HG02840 (cell line): ENCODE results near the gene CTNNBL1.
A peak's percentile ranks its signal among the peaks of the same experiment; 100 is the strongest.

Source experiments
- ATAC-seq: cut with Tn5 transposase; IDR thresholded peaks from one replicate; pipeline ENCODE4 v1.9.1; 2021; ENCODE audit warnings: mild to moderate bottlenecking, moderate library complexity, moderate number of reproducible peaks; ENCODE audit not compliant: unreplicated experiment, low FRiP score

CTNNBL1 gene

GRCh38 chr20:37735541-37735940, 41.7 kb downstream of the CTNNBL1 start:
- no peak for ATAC-seq

DNA sequence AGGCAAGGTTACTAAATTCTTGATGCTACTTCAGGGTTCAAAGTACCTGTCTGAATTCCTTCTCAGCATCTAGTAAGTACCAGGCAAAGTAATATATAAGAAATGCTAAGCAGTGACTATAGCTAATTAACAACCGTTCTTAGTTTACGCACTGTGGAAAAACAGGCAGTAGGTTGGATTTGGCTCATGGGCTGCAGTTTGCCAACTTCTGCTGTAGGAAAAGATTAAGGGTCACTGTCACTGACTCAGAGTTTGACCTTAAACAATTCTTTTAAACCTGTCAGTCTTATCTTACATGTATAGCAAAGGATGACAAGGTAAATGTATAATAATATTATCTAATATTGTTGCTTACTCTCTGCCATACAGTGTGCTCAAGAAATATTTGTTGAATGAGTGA, 42.3 kb downstream of the CTNNBL1 start:
- ATAC-seq, result no peak

DNA sequence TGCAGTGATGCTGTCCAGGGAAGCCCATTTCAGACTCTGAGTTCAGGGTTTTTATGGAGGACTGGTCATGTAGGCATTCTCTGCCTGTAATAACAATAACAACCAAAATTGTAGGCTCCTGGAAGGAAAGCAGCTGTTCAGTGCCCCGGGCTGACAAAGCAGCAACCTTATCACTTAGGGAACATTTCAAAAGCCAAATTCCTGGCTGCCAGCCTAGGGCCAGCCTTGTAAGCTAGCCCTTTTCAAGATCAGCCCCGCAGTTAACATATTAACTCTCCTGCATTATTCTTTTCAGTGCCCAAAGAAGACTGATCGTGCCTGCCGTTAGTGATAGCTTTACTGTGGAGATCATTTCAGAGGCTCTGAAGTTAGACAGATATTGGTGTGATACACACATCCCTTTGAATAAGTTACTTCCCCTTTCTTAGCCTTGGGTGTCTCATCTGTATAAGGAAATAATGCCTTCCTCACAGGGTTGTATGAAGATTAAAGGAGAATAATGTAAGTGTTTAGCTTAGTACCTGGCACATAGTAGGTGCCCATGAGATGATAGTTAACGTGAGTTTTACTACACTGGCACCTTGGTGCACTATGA, 44.1 kb downstream of the CTNNBL1 start:
- no peak for ATAC-seq

DNA sequence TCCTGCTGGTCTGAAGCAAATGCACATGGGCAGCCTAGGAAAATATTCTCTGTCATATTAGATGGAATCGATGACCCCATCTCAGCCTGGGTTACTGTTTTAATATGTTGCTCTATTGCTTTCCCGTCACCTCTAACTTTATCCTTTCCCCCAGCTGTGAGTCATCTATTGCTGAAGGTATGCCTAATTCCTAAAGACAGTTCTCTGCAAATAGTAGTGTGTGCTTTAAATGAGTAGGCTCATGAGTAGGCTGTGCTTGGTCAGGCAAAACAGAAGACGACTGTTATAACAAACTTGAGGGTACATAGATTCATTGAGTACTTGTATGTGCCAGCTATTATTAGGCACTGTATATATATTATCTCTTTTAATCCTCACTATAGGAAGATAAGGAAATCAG, 47.2 kb downstream of the CTNNBL1 start:
- no peak for ATAC-seq

DNA sequence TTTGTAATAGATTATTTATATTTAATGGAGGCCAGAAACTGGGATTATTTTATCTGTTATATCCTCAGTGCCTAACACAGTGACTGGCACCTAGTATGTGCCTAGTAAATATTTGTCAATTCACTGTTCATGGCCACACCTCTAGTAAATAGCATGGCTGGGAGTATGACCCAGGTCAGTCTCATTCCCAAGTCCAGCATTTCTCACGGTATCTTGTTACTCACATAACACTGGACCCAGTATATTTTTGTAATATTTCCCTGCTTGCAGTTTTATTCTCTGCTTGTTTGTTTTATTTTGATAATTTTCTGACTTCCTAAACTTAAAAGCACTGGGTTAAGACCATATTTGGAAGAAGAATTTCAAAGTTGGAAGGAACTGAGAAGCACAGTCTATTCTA, 47.7 kb downstream of the CTNNBL1 start:
- no peak for ATAC-seq

GRCh38 chr20:37742131-37742530, 48.3 kb downstream of the CTNNBL1 start:
- ATAC-seq, result no peak

DNA sequence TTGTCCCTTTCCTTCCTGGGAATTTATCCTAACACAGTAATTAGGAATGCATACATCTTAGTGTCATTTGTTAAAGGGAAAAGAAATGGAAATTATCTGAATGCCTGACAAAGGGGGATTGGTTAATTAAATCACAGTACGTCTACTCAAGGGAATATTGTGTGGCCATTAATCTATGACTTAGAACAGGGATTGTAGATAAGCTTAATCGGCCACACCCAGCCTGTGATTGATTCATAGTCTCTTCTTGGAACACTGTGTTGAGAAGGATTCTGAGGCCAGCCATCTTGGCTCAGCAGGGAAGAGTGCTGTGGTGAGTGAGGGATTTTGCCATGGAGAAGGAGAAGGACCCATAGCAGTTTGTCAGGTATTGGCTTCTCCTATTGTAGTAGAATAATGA, 50.5 kb downstream of the CTNNBL1 start:
- no peak for ATAC-seq

DNA sequence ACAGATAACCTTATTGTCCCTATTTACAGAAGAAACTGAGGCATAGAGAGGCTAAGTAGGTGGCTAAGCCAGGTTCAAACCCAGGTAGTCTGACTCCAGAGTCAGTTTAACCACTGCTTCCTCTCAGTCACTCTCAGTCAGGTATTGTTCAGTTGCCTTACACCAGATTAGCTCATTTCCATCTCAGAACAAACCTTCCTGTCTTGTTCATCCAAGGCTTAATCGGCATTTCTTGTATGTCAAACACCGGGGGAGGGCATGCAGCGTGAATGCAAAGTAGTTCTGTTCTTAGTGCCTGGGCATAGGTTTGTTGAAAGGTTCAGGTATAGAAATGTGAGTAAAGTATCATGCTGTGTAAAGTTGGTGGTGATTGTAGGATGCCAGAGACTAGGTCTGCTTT, 51.7 kb downstream of the CTNNBL1 start:
- ATAC-seq, result peak; percentile 58

DNA sequence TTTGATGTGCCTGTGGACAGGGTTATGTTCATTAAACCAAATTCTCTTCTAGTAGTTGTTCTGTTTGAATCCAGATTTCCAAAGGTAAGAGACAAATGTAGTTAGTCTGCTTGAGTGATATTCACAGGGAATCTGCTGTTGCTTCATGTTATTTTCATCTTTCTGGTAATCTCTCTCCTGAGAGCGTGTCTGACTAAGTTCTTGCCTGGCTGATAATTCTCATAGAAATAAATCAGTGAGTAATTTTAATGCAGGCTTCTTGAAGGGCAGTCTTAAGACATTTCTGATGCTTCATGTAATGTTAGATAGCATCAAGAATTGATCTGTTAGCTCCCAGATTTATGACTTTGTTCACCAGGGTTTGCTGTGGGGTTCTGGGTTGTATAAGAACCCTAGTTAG, 54.2 kb downstream of the CTNNBL1 start:
- no peak for ATAC-seq

DNA sequence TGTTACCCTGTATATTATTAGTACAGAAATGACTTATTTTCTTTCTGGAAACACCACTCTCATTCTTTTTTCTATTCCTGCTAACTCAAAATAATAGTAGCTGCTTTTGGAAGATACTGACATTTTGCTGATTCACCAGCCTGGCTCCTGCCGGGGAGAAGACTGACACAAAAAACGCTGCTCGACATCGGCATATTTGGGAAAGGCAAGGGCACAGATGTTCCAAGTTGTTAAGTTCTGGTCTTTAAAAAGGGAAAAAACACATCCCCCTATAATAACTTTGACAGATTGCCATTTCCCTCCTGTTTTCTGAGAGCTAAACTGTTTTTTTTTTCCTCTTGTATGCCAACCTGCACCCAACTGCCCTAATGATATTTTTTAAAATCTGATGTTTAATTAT, 55.4 kb downstream of the CTNNBL1 start:
- no peak for ATAC-seq

DNA sequence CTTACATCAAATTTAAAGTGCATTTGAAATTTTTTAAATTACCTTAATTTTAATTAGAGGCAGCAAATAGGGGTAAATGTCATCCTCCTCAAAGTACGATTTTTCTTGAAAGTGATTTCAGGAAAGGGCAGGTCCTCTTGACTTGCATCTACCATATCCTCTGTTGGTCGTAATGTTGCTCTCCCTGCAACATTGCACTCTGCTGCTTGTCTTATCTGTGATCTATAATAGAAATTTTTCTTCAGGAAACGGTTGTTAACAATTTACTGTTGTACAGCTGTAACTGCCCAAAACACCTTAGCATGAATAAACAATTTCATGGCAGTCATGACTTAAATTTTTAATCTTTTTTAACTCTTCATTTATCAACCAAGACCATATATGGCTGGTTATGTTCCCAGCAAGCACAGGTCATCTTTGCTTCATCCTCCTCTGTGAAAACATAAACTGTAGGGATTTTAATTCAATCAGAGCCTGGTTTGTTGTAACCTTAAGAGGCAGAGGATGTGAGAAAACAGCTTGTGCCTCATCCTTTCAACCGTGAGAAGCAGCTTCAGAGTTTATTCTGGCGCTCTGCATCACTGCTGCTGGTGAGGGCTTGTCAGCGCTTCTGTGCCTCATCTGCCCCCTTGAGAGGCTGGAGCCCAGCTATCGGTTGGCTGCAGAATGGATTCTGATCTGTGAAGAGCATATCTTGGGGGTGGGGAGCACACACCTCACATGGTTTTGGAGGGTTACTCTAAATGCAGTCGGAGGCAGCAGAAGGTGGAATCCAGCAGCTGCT, 56.0 kb downstream of the CTNNBL1 start:
- ATAC-seq, result no peak

GRCh38 chr20:37755665-37756064, 61.8 kb downstream of the CTNNBL1 start:
- ATAC-seq, result no peak

DNA sequence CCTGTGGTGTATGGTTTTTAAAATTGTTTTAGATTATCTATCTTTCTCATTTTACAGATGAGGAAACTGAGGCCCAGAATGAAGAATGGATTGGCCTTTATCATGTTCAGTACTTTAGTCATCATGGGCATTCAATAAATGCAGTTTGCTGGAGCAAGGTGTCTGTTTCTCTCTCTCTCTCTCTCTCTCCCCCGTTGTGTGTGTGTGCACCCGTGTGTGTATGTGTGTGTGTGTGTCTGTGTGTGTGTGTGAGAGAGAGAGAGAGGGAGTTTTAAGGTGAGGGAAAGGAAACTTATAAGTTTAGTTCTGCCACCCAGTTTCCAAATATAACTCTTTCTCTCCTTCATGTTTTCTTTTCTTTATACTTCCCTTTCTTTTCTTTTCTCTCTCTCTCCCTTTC, 62.4 kb downstream of the CTNNBL1 start:
- ATAC-seq, result no peak

- no peak for ATAC-seq
Measured at GRCh38 chr20:37757550-37757949, 63.7 kb downstream of the CTNNBL1 start.

GRCh38 chr20:37758332-37758731, 64.5 kb downstream of the CTNNBL1 start:
- ATAC-seq, result no peak

DNA sequence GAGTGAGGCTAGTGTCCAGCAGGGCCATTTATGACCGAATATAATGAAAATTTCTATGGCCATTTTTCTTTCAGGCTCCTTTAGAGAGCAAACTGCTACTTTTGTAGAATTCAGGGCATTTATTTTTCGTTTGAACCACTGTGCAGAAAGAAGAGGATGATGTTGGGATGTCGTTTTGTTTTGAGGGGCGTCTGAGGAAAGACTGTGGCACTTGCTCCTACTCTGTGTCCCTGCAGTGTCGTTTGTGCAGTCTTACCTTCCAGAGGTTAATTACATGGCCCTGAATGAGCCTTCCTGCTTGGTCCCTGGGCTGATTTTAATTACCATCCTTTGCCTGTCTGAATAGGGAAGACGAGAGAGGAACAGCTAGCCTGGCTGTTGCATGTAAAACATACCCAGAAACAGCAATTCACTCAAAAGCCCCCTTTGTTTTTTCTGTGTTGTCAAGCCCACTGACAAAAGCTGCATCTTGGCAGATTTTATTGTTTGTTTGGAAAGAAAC, 65.3 kb downstream of the CTNNBL1 start:
- no peak for ATAC-seq

DNA sequence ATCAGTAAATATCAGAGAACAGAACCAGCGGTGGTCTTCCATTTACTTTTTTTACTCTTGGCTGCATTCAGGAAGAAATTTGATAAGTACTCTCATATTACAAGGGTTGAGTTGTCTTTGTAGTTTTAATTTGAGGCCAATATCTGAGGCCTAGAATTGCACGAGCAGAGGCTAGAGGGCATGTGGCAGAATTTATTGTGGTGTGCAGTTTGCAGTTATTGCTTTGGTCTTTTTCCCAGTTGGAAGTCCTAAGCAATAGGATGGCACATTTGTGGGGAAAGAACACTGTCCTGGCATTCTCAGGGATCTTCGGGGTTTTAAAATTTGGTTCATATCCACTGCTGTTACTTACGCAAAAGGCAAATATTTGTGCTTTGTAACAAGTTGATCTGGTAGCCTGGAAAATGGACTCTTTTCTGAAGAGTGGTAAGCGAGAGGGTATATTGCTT, 66.0 kb downstream of the CTNNBL1 start:
- no peak for ATAC-seq

GRCh38 chr20:37760322-37760721, 66.5 kb downstream of the CTNNBL1 start:
- no peak for ATAC-seq

- no peak for ATAC-seq
Measured at GRCh38 chr20:37762716-37763485, 69.1 kb downstream of the CTNNBL1 start.

DNA sequence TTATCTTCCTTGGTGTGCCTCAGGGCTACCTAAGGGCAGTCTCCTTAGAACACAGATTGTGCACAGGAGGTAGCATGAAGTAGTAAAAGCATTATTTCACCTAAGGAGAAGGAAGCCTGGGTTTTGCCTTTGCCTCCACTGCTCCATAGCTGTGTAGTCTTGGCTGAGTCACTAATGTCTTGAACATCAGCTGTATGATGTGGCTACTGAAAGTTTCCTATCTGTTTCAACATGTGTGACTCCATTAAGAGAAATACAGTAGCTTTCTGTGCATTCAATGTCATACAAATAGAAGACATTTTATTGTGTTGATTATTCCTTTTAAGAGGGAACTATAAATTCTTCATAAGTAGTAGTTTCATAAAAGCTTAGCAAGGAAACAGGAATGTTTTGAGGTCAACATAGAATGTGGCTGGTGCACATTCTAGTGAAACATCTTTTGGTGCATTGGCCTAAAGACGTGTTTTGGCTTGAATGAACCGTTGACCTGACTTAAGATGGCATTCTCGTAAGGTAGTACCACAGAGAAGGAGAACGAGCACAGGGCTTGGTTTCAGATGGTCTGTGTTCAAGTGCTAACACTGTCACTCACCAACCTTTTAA, 70.6 kb downstream of the CTNNBL1 start:
- ATAC-seq, result no peak

- ATAC-seq, result no peak
Measured at GRCh38 chr20:37770908-37771307, 77.1 kb downstream of the CTNNBL1 start.
